K562 (cell line): ENCODE data around the gene ERCC1. TPM values are rescaled to one million over a fixed set of nuclear protein-coding genes. Genes with fewer than 3 reads are reported as not detected.

Experiments used
- ATAC-seq: fragments of 200-7000 bp; cut with Tn5 transposase; 3 replicates; pipeline ENCODE4 v1.9.1; 2020; ENCODE audit warnings: moderate library complexity
- BruUV-seq: library from RNA; stranded (reverse); fragments of 400-500 nt; replicated peaks from 2 replicates; lab custom pipeline; 2021; lab: Mats Ljungman, UMichigan
- CTCF ChIA-PET: fragments of 300-600 bp; formaldehyde crosslinking; extraction: SDS; loops from one replicate; lab custom pipeline; 2021; ENCODE audit warnings: low intra/inter-chr PET ratio; lab: Yijun Ruan, JAX
- POLR2A ChIA-PET: fragments of 300-600, 350-650 bp; sonication (Branson Sonifier 250); formaldehyde crosslinking; extraction: SDS; loops from one replicate; lab custom pipeline; 2021; ENCODE audit warnings: antibody characterized with exemption, inconsistent platforms; lab: Yijun Ruan, JAX
- DNase-seq, 4 experiments: peaks; one replicate each; pipeline versions ENCODE4 v3.0.0 to v3.0.0-alpha.2; 2011 to 2018; ENCODE audit warnings: low spot score in 3 of 4, mixed read lengths in 3 of 4; ENCODE audit errors: extremely low read depth in 1 of 4
- FAIRE-seq: peaks from 2 replicates; lab custom pipeline; 2011; peaks lifted over from hg19 to GRCh38; lab: Jason Lieb, UNC
- H2AFZ ChIP-seq: 2 replicates; pipeline ENCODE4 v1.6.0; 2011; ENCODE audit warnings: low read depth, low read length, control low read depth, inconsistent platforms
- H3K27ac ChIP-seq: fragments of 200-600 bp; 3 replicates; pipeline ENCODE4 v1.8.0; 2011; ENCODE audit warnings: low read depth, mild to moderate bottlenecking, control low read depth, inconsistent platforms, low read length, moderate library complexity, mixed read lengths; ENCODE audit errors: extremely low read depth
- H3K27me3 ChIP-seq, 2 experiments: fragments of 300-600 bp in 1 of 2; 2 replicates in 1 of 2; 3 replicates in 1 of 2; pipeline versions ENCODE4 v1.6.0 to v1.8.0; 2011; ENCODE audit warnings: inconsistent platforms in 2 of 2, low read length in 2 of 2, mild to moderate bottlenecking in 1 of 2, mixed read lengths in 1 of 2, moderate library complexity in 1 of 2; ENCODE audit not compliant: control insufficient read depth in 2 of 2, insufficient read depth in 2 of 2
- H3K36me3 ChIP-seq: fragments of 300-600 bp; 3 replicates; pipeline ENCODE4 v1.8.0; 2011; ENCODE audit warnings: mild to moderate bottlenecking, low read length, inconsistent platforms; ENCODE audit not compliant: control insufficient read depth, insufficient read depth
- H3K4me1 ChIP-seq, 2 experiments: fragments of 200-600 bp in 1 of 2; replicated peaks in 1 of 2; 2 replicates in 1 of 2; 3 replicates in 1 of 2; pipeline versions ENCODE4 v1.5.1 to v1.8.0; 2011; ENCODE audit warnings: inconsistent platforms in 2 of 2, low read length in 2 of 2, mild to moderate bottlenecking in 1 of 2, mixed read lengths in 1 of 2, moderate library complexity in 1 of 2; ENCODE audit not compliant: control insufficient read depth in 2 of 2, insufficient read depth in 2 of 2
- H3K4me2 ChIP-seq: 2 replicates; pipeline ENCODE4 v1.6.1; 2011; ENCODE audit warnings: low read length, control low read depth, inconsistent platforms, mixed read lengths; ENCODE audit not compliant: insufficient read depth
- H3K4me3 ChIP-seq: fragments of 200-600 bp; sonication (generic), shearing (Covaris generic); 2 replicates; pipeline ENCODE4 v1.5.1; 2016; ENCODE audit warnings: control low read depth, inconsistent platforms
- H3K79me2 ChIP-seq: fragments of 200-600 bp; 3 replicates; pipeline ENCODE4 v1.8.0; 2011; ENCODE audit warnings: low read length, inconsistent platforms; ENCODE audit not compliant: control insufficient read depth, insufficient read depth
- H3K9ac ChIP-seq, 2 experiments: 2 replicates each; pipeline versions ENCODE4 v1.6.0 to v1.6.1; 2011; ENCODE audit warnings: low read depth in 2 of 2, low read length in 2 of 2, control low read depth in 1 of 2, inconsistent platforms in 1 of 2, mild to moderate bottlenecking in 1 of 2, mixed read lengths in 1 of 2; ENCODE audit not compliant: insufficient read depth in 1 of 2
- H3K9me1 ChIP-seq: one replicate; pipeline ENCODE4 v1.6.0; 2011; ENCODE audit warnings: inconsistent platforms, mild to moderate bottlenecking, low read length, moderate library complexity; ENCODE audit not compliant: control insufficient read depth, insufficient read depth
- H3K9me3 ChIP-seq: replicated peaks from 2 replicates; pipeline ENCODE4 v1.5.1; 2011; ENCODE audit warnings: low read depth, low read length, inconsistent platforms; ENCODE audit not compliant: control insufficient read depth, insufficient read depth
- H4K20me1 ChIP-seq: replicated peaks from 2 replicates; pipeline ENCODE4 v1.6.1; 2011; ENCODE audit warnings: low read length, inconsistent platforms, mixed read lengths; ENCODE audit not compliant: control insufficient read depth, insufficient read depth
- GTF3C2 ChIP-seq: IDR thresholded peaks from 3 replicates; pipeline ENCODE4 v1.6.1; 2011; ENCODE audit warnings: borderline replicate concordance, mild to moderate bottlenecking, moderate library complexity; ENCODE audit not compliant: insufficient read length; ENCODE audit errors: extremely low read depth
- JUN ChIP-seq, 2 experiments: sonication (generic) in 1 of 2; formaldehyde crosslinking in 1 of 2; IDR thresholded peaks; 2 replicates each; pipeline versions ENCODE4 v1.6.1 to v1.8.0; 2012 to 2022; ENCODE audit warnings: borderline replicate concordance in 2 of 2, mild to moderate bottlenecking in 2 of 2, improper control_type of control experiment in 1 of 2, low read depth in 1 of 2, low read length in 1 of 2, missing genetic modification reagents in 1 of 2
- MBD1 ChIP-seq: fragments of 250-450 bp; sonication (Bioruptor Pico); IDR thresholded peaks from 2 replicates; pipeline ENCODE4 v1.8.0; 2022; ENCODE audit warnings: inconsistent platforms
- PCBP2 ChIP-seq: fragments of 200-400 bp; formaldehyde crosslinking; IDR thresholded peaks from 2 replicates; pipeline ENCODE4 v1.6.1; 2018; ENCODE audit warnings: low read length, low read depth, mild to moderate bottlenecking, moderate library complexity; ENCODE audit not compliant: poor library complexity, severe bottlenecking
- RFX7 ChIP-seq: fragments of 250-450 bp; sonication (Bioruptor Pico); IDR thresholded peaks from 2 replicates; pipeline ENCODE4 v1.5.1; 2021; ENCODE audit warnings: mild to moderate bottlenecking
- TEAD1 ChIP-seq, 2 experiments: fragments of 450-650 bp in 1 of 2; sonication (generic) in 1 of 2; formaldehyde crosslinking; IDR thresholded peaks; 2 replicates each; pipeline versions ENCODE4 v1.4.0 to v1.8.0; 2020 to 2022; ENCODE audit warnings: mild to moderate bottlenecking in 2 of 2, missing genetic modification reagents in 1 of 2
- USF1 ChIP-seq: sonication (generic); formaldehyde crosslinking; IDR thresholded peaks from 2 replicates; pipeline ENCODE4 v1.9.0; 2022; ENCODE audit warnings: mild to moderate bottlenecking, missing genetic modification reagents
- ZNF511 ChIP-seq: sonication (generic); formaldehyde crosslinking; IDR thresholded peaks from 2 replicates; pipeline ENCODE4 v1.8.0; 2022; ENCODE audit warnings: mild to moderate bottlenecking, missing genetic modification reagents
- WGBS: fragments of 100-300 bp; shearing (Covaris generic); methylation state at CpG from one replicate; pipeline ENCODE4 v1.1.6; 2016; ENCODE audit warnings: low coverage, mixed read lengths; ENCODE audit not compliant: insufficient coverage; ENCODE audit errors: missing lambda C conversion rate; 5-methylcytosine and 5-hydroxymethylcytosine counted together
- in situ Hi-C: fragments of 300-500 bp; cut with MboI; formaldehyde crosslinking; loops from 4 replicates; pipeline ENCODE4 v1.15.0; 2018; ENCODE audit warnings: inconsistent platforms, mixed read lengths
- intact Hi-C: fragments of 100-400 bp; cut with micrococcal nuclease; formaldehyde crosslinking; loops from 2 replicates; pipeline ENCODE4 v1.14.2; 2022
- polyA plus RNA-seq, 8 experiments: library from polyadenylated mRNA; depleted of rRNA in 4 of 8; stranded (reverse) in 5 of 8; unstranded in 3 of 8; fragments of >200 nt; fragmentation: Nextera tagmentation in 2 of 8; fragmentation: Illumina TruSeq in 1 of 8; extraction: Ambion mirVana in 2 of 8; extraction: Trizol in 1 of 8; gene quantifications; 2 replicates each; pipeline versions ENCODE4 v1.2.1 to v1.2.3, GENCODE V29; 2011 to 2014; ENCODE audit warnings: inconsistent platforms in 1 of 8, missing spikeins in 1 of 8
- total RNA-seq, 7 experiments: library from RNA; depleted of rRNA in 6 of 7; stranded (reverse); fragments of >200 nt in 6 of 7; fragmentation: Illumina TruSeq in 2 of 7; extraction: Trizol in 2 of 7; gene quantifications; 2 replicates each; pipeline versions ENCODE4 v1.2.1 to v1.2.3, GENCODE V29; 2011 to 2021; ENCODE audit warnings: low replicate concordance in 1 of 7

The ERCC1 gene
- total and polyA plus RNA-seq, 9 of the 15 experiments (the other 6 are each of a cell fraction or from before 2014, with no cell fraction given): 9.3 to 92.6 (median 60.0) TPM

DNA sequence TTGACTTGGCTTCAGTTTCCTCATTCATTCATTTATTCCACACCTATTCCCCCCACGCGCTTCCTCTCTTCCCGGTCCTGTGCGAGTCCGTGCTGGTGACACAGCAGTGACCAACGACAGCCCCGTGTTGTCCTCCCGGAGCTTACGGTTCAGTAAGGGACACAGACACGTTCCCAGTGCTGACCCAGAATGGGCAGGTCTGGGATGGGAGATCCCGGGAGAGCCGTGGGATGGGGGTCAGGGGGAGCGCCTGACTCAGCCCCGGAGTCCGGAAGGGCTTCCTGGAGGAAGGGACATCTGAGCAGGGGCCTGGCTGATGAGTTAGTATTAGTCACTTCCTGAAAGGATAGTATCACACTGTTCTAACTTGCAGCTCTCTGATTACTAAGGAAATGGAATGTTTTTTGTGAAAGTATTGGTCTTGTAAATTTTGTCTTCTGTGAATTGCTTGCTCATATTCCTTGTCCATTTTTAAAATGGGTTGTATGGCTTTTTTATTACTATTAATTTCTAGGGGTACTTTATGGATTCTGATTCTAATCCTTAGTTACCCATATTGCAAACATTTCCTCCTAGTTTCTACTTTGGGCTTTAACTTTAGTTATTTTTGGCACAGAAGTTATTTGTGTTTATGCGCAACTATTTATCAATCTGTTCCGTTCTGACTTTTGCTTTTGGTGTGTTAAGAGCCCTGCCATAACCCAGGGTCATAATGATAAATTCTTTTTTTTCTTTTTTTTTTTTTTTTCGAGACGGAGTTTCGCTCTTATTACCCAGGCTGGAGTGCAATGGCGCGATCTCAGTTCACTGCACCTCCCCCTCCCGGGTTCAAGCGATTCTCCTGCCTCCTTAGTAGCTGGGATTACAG lies 708 bp upstream of the ERCC1 start (continued):
- peak; percentile 80 for TF ChIP-seq GTF3C2

- TSS peak; percentile 74 for BruUV-seq
- no peaks in the 10 kb centered on the region for H3K9me1 ChIP-seq
- peak overlapping the region; percentile 54 for H3K4me3 ChIP-seq
- H3K9ac ChIP-seq: peak overlapping the region; percentile 93 to 96
- ChIA-PET POLR2A (interaction anchor here (0.6 to 2.6 kb wide), 6 partner anchors 15 to 44 kb away, joined by 3 to 8 read pairs (median 3); partner anchors contain the start of genes FOSB and PPP1R13L), CTCF (no interaction called here)
- DNase-seq (no peak), FAIRE-seq (no peak), ATAC-seq (no peak)
- in situ Hi-C loops: no loop called here
- H2AFZ ChIP-seq: peak overlapping the region; percentile 72
- intact Hi-C loops: no loop called here
- peak overlapping the region; percentile 91 for H3K4me2 ChIP-seq
- peaks cover 21% of the 10 kb centered on the region for H3K79me2 ChIP-seq
- H3K4me1 ChIP-seq: peaks cover 22 to 56% of the 10 kb centered on the region in 2 experiments; a peak in 4 of 5 replicates
- no peaks in the 10 kb centered on the region for H3K9me3 ChIP-seq
- no peaks in the 10 kb centered on the region for H4K20me1 ChIP-seq
- no peaks in the 10 kb centered on the region for H3K27me3 ChIP-seq
- H3K27ac ChIP-seq: peak overlapping the region; percentile 99
- H3K36me3 ChIP-seq: peaks cover 33% of the 10 kb centered on the region; the same call in 2 of the 3 replicates
- whole genome bisulfite sequencing: 6% methylated on average over 20 of the region's 20 CpGs
- TF ChIP-seq USF1 (CRISPR knock-in tag) (0 out of 2 replicates have a peak, but pooled peaks have one; percentile 16), RFX7 (CRISPR knock-in tag) (no peak), JUN (IDR thresholded peaks at IDR 0.05; ENCODE audit: borderline replicate concordance, low read depth, low read length) (0 out of 2 replicates have a peak, but pooled peaks have one; percentile 11), JUN (CRISPR knock-in tag; IDR thresholded peaks at IDR 0.05; ENCODE audit: borderline replicate concordance) (no peak), ZNF511 (0 out of 2 replicates have a peak, but pooled peaks have one; percentile 21), PCBP2 (no peak), MBD1 (0 out of 2 replicates have a peak, but pooled peaks have one; percentile 12), TEAD1 (CRISPR knock-in tag; IDR thresholded peaks at IDR 0.05) (peak in 1 of 2 experiments; percentile 23; a peak in 1 of 4 replicates)
These were observed 606 bp downstream of the ERCC1 start for GRCh38 chr19:45423033-45423588.
